ENCODE measurements around the gene HEBP2. TPM values are rescaled to one million over a fixed set of nuclear protein-coding genes. Genes with fewer than 3 reads are reported as not detected.

HEBP2 gene
- total RNA-seq, 4 donors from 2014 or later: 120 to 243 (median 185) TPM

DNA sequence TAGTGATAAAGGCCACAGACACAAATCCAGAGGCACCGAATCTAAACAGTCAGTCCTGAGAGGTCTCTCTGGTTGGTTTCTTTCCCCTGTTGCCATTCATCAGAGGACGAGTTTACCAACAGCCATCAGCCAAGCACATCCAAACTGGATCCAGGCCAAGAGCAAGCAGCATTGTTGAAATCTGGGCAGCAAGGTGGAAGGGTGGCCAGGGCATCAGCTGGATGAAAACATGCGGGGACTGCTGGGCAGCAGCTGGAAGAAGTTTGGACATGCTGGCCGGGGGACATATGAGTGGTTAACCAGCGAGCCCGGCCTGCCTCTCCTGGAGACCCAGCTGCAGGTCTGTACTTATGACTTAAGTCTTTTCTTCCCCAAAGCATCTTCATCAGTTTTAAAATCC lies 26.2 kb upstream of the HEBP2 start, which contains the start of gene SMIM28:
SMIM28 (plus strand) TSS at position 62 of the 400 bp plus-strand sequence; CDS start at position 230, 168 bp downstream.
- Histone ChIP-seq H3K27me3 (no peaks in the 10 kb centered on the region), H3K4me1 (no peaks in the 10 kb centered on the region), H3K36me3 (no peaks in the 10 kb centered on the region), H3K4me3 (no peak within 1 kb of the TSS), H3K27ac (no peak within 1 kb of the TSS), H3K9me3 (no peaks in the 10 kb centered on the region)
- TF ChIP-seq POLR2A (IDR thresholded peaks at IDR 0.05) (no peak), EP300 (IDR thresholded peaks at IDR 0.05) (no peak)
- TF ChIP-seq, protein P1, sequence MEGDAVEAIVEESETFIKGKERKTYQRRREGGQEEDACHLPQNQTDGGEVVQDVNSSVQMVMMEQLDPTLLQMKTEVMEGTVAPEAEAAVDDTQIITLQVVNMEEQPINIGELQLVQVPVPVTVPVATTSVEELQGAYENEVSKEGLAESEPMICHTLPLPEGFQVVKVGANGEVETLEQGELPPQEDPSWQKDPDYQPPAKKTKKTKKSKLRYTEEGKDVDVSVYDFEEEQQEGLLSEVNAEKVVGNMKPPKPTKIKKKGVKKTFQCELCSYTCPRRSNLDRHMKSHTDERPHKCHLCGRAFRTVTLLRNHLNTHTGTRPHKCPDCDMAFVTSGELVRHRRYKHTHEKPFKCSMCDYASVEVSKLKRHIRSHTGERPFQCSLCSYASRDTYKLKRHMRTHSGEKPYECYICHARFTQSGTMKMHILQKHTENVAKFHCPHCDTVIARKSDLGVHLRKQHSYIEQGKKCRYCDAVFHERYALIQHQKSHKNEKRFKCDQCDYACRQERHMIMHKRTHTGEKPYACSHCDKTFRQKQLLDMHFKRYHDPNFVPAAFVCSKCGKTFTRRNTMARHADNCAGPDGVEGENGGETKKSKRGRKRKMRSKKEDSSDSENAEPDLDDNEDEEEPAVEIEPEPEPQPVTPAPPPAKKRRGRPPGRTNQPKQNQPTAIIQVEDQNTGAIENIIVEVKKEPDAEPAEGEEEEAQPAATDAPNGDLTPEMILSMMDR (IDR thresholded peaks at IDR 0.05): no peak
- 67 to 76% methylated on average over 6 of the region's 6 CpGs for WGBS, 2 donors
- DNase-seq (ENCODE audit: low spot score in 2 of 2): no peak

DNA sequence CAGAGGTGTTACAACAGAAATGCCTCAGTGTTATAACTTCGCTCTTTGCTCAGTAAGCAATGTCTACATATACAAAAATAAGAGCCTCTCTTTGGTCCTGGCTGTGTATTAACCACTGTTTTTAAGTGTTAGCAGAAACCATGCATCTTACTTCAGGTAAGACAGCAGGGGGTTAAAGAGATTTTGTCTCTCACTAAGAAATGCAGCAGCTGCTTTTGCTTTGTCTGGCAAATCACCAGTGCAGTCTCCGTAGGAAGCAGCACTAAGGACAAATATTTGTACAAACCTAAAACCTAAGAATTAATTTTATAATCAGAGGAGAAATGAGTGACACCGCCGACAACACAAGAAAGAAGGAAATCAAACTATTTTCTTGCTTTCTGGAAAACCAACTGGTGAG lies 25.6 kb upstream of the HEBP2 start:
- Histone ChIP-seq H3K27ac (no peak overlapping the region), H3K4me3 (no peak overlapping the region), H3K36me3 (no peaks in the 10 kb centered on the region), H3K9me3 (no peaks in the 10 kb centered on the region), H3K4me1 (no peaks in the 10 kb centered on the region), H3K27me3 (no peaks in the 10 kb centered on the region)
- TF ChIP-seq, protein P1 (IDR thresholded peaks at IDR 0.05): no peak
- WGBS, 2 donors: 51 to 63% methylated on average over 4 of the region's 4 CpGs
- DNase-seq (ENCODE audit: low spot score in 2 of 2): no peak

DNA sequence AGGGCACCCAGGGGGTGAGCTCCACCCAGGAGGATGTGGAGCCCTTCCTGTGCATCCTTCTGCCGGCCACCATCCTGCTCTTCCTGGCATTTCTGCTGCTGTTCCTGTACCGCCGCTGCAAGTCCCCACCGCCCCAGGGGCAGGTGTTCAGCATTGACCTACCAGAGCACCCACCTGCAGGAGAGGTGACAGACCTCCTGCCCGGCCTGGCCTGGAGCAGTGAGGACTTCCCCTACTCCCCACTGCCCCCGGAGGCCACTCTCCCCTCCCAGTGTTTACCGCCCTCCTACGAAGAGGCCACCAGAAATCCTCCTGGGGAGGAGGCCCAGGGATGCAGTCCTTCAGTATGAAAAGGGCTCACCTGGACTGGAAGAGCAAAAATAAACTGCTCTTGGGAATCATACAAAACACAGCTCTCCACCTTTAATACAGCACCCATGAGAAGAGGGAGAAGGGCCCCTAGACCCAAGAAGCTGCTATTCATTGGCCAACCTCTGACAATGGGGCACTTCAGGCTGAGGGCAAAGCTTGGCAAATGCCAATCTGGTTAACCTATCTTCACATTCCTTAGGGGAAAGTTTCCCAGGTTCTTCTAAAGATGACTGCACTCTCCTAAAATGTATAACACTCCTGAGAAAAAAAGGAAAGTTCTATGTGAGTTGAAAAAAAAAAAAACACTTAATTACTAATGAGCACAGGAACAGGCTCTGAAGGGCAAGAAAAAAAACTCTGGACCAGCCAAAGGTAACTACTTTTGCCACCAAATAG lies 21.3 kb upstream of the HEBP2 start:
- no peaks in the 10 kb centered on the region for H3K4me1 ChIP-seq
- H3K27ac ChIP-seq: no peak overlapping the region
- 80 to 89% methylated on average over 8 of the region's 8 CpGs for WGBS, 2 donors
- no peaks in the 10 kb centered on the region for H3K27me3 ChIP-seq
- H3K36me3 ChIP-seq: no peaks in the 10 kb centered on the region
- no peaks in the 10 kb centered on the region for H3K9me3 ChIP-seq
- DNase-seq (ENCODE audit: low spot score in 2 of 2): no peak
- TF ChIP-seq POLR2A (IDR thresholded peaks at IDR 0.05): no peak
- TF ChIP-seq, protein P1 (IDR thresholded peaks at IDR 0.05): no peak
- TF ChIP-seq EP300 (IDR thresholded peaks at IDR 0.05): no peak
- H3K4me3 ChIP-seq: no peak overlapping the region

DNA sequence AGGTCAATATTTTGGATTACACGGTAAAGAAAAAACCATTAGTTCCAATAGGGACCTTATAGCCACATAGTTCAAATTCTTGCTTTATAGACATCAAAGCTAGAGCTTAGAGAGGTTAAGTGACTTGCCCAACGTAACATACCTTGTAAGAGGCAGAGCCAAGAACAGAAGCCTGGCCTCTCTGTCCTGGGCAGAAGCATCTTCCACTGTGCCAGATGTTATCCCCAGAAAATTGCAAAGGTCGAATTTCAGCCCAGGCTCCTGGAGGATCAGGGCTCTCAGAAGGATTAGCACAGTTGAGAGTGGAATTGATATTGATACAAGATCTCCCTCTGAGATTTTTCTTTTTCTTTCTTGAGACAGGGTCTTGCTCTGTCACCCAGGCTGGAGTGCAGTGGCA lies 20.2 kb upstream of the HEBP2 start:
- H3K4me3 ChIP-seq: no peak overlapping the region
- H3K27ac ChIP-seq: no peak overlapping the region
- no peaks in the 10 kb centered on the region for H3K36me3 ChIP-seq
- no peaks in the 10 kb centered on the region for H3K9me3 ChIP-seq
- no peaks in the 10 kb centered on the region for H3K4me1 ChIP-seq
- 69 to 70% methylated on average over 3 of the region's 3 CpGs for WGBS, 2 donors
- no peaks in the 10 kb centered on the region for H3K27me3 ChIP-seq
- no peak for DNase-seq (ENCODE audit: low spot score in 2 of 2)
- TF ChIP-seq, protein P1 (IDR thresholded peaks at IDR 0.05): no peak
- TF ChIP-seq POLR2A (IDR thresholded peaks at IDR 0.05): no peak
- no peak for TF ChIP-seq EP300 (IDR thresholded peaks at IDR 0.05)

DNA sequence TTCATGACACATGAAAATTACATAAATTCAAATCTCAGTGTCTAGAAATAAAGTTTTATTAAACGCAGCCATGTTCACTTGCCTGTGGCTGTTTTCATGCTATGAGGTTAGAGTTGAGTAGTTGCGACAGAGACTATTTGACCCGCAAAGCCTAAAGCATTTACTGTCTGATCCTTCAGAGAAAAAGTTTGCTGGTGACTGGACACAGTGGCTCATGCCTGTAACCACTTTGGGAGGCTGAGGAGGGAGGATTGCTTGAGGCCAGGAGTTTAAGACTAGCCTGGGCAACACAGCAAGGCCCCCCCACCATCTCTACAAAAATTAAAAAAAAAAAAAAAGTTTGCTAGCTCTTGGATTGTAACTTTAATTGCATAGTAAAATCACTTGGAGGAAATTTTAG lies 17.1 kb upstream of the HEBP2 start:
- TF ChIP-seq EP300 (IDR thresholded peaks at IDR 0.05) (no peak), POLR2A (IDR thresholded peaks at IDR 0.05) (no peak)
- TF ChIP-seq, protein P1 (IDR thresholded peaks at IDR 0.05): no peak
- Histone ChIP-seq H3K36me3 (no peaks in the 10 kb centered on the region), H3K4me1 (no peaks in the 10 kb centered on the region), H3K4me3 (no peak overlapping the region), H3K27me3 (no peaks in the 10 kb centered on the region), H3K9me3 (no peaks in the 10 kb centered on the region), H3K27ac (no peak overlapping the region)
- no peak for DNase-seq (ENCODE audit: low spot score in 2 of 2)
- 93 to 96% methylated on average over 3 of the region's 3 CpGs for WGBS, 2 donors

Data from tibial nerve (tissue), 4 donors.